Measurements from ENCODE around the gene SH3D21. TPM values are rescaled to one million over a fixed set of nuclear protein-coding genes. Genes with fewer than 3 reads are reported as not detected.

The SH3D21 gene
- total and polyA plus RNA-seq, 11 donors = 0.38 to 3.1 (median 1.4) TPM

DNA sequence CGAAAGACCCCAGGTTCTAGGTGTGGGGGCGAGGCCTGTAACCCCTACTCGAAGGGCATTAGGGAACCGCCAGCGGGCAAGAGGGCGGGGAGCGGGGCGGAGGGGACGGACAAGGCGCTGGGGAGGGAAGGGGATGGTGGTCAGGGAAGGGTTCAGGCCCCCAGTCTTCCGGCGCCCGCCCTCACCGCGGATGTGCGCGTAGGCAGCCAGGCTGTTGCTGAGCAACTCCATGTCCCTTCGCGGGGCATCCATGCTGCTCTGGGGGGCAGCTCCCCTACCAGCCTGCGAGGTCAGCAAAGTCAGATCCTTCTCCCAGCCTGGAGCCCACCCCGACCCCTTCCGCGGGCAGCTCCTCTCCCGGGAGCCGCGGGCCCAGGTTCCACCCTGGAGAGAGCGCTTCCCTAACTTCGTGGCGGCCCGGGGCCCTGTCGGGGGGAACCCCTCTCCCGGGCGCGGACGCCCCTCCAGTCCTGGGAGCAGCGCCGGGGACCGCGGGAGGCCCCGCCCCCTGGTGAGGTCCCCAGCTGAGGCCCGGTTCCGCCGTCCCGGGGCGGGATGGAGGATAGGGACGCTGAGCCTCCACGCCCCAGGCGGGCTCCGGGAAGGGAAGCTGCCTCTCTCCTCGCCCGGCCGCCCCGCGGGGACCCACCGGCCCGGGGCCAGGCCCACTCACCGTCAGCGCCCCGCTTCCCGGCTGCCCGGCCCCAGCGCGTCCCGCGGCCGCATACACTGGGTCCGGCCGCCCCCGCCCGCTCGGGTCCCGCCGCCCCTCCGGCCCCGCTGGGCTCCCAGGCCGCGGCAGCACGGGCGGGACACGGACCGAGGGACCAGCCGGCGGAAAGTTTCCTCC lies 16.8 kb downstream of the SH3D21 start:
- Histone ChIP-seq H3K4me3 (peak overlapping the region; percentile 59 to 98 (median 85)), H3K27me3 (no peaks in the 10 kb centered on the region), H3K27ac (peak overlapping the region; percentile 72 to 97 (median 92)), H3K36me3 (peaks cover 0 to 4% (median 0%) of the 10 kb centered on the region in 9 donors), H3K9me3 (no peaks in the 10 kb centered on the region), H3K4me1 (peaks cover 3 to 39% (median 28%) of the 10 kb centered on the region in 12 donors)
- 5 to 27% (median 12%) methylated on average over 25 to 83 of the region's 83 CpGs for WGBS, 4 donors
- TF ChIP-seq, protein P1, sequence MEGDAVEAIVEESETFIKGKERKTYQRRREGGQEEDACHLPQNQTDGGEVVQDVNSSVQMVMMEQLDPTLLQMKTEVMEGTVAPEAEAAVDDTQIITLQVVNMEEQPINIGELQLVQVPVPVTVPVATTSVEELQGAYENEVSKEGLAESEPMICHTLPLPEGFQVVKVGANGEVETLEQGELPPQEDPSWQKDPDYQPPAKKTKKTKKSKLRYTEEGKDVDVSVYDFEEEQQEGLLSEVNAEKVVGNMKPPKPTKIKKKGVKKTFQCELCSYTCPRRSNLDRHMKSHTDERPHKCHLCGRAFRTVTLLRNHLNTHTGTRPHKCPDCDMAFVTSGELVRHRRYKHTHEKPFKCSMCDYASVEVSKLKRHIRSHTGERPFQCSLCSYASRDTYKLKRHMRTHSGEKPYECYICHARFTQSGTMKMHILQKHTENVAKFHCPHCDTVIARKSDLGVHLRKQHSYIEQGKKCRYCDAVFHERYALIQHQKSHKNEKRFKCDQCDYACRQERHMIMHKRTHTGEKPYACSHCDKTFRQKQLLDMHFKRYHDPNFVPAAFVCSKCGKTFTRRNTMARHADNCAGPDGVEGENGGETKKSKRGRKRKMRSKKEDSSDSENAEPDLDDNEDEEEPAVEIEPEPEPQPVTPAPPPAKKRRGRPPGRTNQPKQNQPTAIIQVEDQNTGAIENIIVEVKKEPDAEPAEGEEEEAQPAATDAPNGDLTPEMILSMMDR (IDR thresholded peaks at IDR 0.05) = no peak
- no peak for TF ChIP-seq POLR2A (IDR thresholded peaks at IDR 0.05)
- DNase-seq (peak; percentile 66 to 86 (median 67)), ATAC-seq (peak in 3 of 4 donors; percentile 20 to 33 (median 32))
- intact Hi-C loops (cut with DNase I) = loop anchor here in 4 of 10 donors (2.0 to 5.0 kb wide), 3 partner anchors 44 to 46 kb away; no protein-coding TSS in a partner anchor

DNA sequence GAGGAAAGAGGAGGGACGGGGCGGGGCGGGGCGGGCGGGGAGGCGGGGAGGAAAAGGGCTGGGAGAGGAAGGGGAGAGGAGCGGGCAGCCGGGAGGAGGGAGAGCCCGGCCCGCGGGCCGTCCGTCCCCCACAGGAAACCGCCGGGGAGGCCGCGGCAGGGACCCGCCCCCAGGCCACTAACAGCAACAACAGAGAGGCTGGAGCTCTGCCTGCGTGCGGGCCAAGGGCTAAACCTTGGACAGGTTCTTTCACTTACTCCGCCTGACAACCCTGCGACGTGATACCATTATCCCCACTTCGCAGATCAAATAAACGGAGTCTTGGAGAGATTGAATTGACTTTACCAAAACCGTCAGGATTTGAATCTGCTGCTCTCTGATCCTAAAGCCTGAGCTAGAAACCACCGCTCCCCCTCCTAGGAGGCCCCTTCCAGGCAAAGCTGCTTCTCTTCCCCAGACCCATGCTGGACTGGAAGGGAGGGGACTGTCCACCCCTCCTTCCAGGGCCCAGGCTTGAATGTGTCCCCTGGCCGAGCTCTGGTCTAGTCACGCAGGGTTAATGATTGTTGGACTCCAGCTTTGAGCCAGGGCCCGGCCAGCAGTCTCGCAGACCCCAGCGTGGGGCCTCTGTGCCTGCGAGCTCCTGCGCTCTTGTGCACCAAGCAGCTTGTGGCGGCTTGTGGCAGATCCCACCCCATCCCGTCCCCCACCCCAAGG lies 17.6 kb downstream of the SH3D21 start, which contains the start of gene EVA1B:
Gene EVA1B, minus strand, starts transcription at position 10 of the 717 bp plus-strand sequence. CDS start 608 bp downstream, outside the sequence.
- peak; percentile 54 to 81 (median 64) for ATAC-seq
- H3K27ac ChIP-seq = peak within 1 kb of the TSS; percentile 72 to 97 (median 92)
- H3K36me3 ChIP-seq = peaks cover 0 to 4% (median 0%) of the 10 kb centered on the region in 9 donors
- intact Hi-C loops (cut with DNase I) = loop anchor here in 4 of 10 donors (2.0 to 5.0 kb wide), 3 partner anchors 43 to 45 kb away; no protein-coding TSS in a partner anchor
- no peaks in the 10 kb centered on the region for H3K27me3 ChIP-seq
- no peaks in the 10 kb centered on the region for H3K9me3 ChIP-seq
- 6 to 18% (median 7%) methylated on average over 11 to 36 of the region's 36 CpGs for WGBS, 4 donors
- TF ChIP-seq POLR2A (IDR thresholded peaks at IDR 0.05) = peak in 1 of 2 donors; percentile 33
- TF ChIP-seq, protein P1 (IDR thresholded peaks at IDR 0.05) = no peak
- peak within 1 kb of the TSS; percentile 59 to 98 (median 85) for H3K4me3 ChIP-seq
- peaks cover 3 to 43% (median 31%) of the 10 kb centered on the region in 12 donors for H3K4me1 ChIP-seq
- peak; percentile 87 to 94 (median 91) for DNase-seq

DNA sequence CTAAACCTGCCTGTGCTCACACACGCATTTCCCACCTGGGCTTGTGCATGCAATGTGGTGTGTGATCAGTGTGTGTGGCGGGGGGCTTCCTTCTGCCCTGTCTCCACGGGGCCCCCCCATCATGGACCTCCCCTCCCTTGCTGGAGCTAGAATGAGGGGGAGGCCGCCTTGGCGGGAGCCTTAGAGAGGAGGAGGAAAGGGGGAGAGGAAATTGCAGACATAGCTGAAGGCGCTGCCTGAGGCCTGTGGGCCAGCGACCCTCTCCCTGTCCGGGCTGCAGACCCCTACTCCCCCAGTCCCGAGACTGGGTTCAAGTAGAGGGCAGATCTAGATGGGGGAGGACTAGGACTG lies 18.2 kb downstream of the SH3D21 start:
- H3K4me3 ChIP-seq = peak overlapping the region in 11 of 12 donors; percentile 66 to 98 (median 85)
- no peak for DNase-seq

More for the DNA sequence above, 18.2 kb downstream of the SH3D21 start:
- TF ChIP-seq, protein P1 (IDR thresholded peaks at IDR 0.05) = no peak
- TF ChIP-seq POLR2A (IDR thresholded peaks at IDR 0.05) = no peak
- Histone ChIP-seq H3K36me3 (peaks cover 0 to 4% (median 0%) of the 10 kb centered on the region in 9 donors), H3K9me3 (no peaks in the 10 kb centered on the region), H3K27ac (peak overlapping the region in 11 of 12 donors; percentile 78 to 97 (median 93)), H3K4me1 (peaks cover 3 to 48% (median 37%) of the 10 kb centered on the region in 12 donors), H3K27me3 (no peaks in the 10 kb centered on the region)
- intact Hi-C loops (cut with DNase I) = loop anchor here in 2 of 10 donors (5.0 kb wide), 1 partner anchor 43 kb away; no protein-coding TSS in a partner anchor
- no peak for ATAC-seq
- WGBS, 4 donors = 26 to 34% (median 33%) methylated on average over 9 of the region's 9 CpGs
